Head of caudate nucleus (tissue), 42 donors: ENCODE data around the gene EXOC4.

Source experiments
- DNase-seq, 42 donors: peaks; one replicate each; pipeline versions ENCODE4 v3.0.0 to v3.0.0-alpha.2; 2020 to 2021; ENCODE audit warnings: mixed read lengths in 7 of 42
- intact Hi-C: fragments of 100-400 bp; cut with DNase I; formaldehyde crosslinking; loops from one replicate; pipeline ENCODE4 v1.15.0; 2022

Gene EXOC4

GRCh38 chr7:133395551-133395950 lies 142.7 kb downstream of the EXOC4 start:
- intact Hi-C loops: no loop called here

GRCh38 chr7:133398506-133398905 lies 145.6 kb downstream of the EXOC4 start:
- DNase-seq: no peak
- intact Hi-C loops: no loop called here

More at GRCh38 chr7:133395551-133395950, 142.7 kb downstream of the EXOC4 start:
- no peak for DNase-seq

GRCh38 chr7:133401225-133401624 lies 148.3 kb downstream of the EXOC4 start:
- intact Hi-C loops: no loop called here
- no peak for DNase-seq

- no peak for DNase-seq
- intact Hi-C loops: no loop called here
Observed at GRCh38 chr7:133408212-133408611, 155.3 kb downstream of the EXOC4 start.

GRCh38 chr7:133409421-133409820 lies 156.5 kb downstream of the EXOC4 start:
- no peak for DNase-seq
- intact Hi-C loops: no loop called here

DNA sequence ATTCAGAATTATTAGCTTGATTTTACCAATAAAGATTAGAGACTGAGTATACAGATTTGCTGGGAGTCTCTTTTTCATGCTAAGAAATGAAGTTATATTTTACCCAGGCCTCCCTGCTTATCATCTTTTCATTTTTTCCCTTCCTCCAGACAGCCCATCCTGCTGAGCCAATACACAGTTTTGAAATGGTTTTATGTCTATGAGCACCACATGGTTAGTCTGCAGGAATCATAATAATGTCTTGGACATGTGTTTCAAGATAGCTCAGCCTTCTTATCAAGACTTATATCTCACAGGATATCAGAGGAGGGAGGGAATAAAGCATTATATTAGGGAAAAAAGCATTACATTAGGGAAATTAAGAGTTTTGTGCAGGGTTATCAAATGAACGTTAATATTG lies 157.1 kb downstream of the EXOC4 start:
- no peak for DNase-seq
- intact Hi-C loops: no loop called here

DNA sequence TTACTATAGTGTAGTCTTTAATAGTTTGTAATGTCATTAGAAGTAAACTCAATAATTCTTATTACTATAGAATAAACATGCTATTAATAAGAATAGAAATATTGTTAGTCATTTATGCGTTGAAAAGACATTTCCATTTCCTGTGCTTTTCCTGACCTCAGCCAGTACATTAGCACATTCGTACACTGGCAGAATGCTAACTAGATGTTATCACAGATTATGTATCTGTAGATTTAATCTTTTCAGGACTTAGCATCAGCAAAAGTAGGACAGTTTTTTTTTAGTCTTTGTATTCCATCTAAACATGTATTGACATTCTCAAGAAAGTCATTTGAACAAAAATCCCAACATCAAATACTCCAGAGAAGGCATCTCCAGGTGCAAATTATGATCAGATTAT lies 158.5 kb downstream of the EXOC4 start:
- intact Hi-C loops: no loop called here
- no peak for DNase-seq

DNA sequence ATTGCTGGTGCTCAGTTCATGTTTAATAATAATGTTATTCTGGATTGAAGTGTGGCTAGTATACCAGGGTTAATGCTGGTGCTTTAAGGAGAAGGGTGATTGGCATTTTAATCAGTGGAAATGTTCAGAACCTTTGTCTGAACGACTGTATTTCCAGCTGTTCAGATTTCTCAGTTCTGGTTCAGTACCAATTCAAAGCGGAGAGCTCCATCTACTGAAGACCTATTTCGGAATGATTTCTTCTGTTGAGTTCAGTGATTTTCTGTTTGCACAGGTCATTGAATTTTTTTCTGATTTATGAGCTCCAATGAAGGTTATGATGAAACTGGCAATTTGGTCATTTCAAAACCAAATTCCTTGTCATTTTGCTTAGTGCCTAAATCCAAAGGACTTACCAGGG lies 160.1 kb downstream of the EXOC4 start:
- peak in 2 of 42 donors; percentile 15 to 16 for DNase-seq
- intact Hi-C loops: no loop called here

DNA sequence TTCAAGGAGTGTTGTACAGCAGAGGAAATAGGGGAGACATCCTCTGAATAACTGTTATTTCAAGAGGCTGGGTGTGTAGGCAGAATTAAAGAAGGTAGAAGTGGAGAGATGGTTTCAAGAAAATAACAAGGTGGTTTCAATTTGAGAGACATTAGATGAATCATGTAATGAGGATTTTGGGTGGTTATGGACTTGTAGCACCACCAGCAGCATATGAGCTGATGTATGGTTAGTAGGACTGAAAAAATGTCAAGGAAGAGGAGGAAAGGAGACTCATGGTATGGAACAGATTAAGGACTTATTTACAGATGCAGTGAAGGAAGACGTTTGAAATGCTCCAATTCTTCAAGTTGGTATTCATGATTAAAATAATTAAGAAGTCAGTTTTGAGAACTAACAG lies 166.2 kb downstream of the EXOC4 start:
- no peak for DNase-seq
- intact Hi-C loops: no loop called here

DNA sequence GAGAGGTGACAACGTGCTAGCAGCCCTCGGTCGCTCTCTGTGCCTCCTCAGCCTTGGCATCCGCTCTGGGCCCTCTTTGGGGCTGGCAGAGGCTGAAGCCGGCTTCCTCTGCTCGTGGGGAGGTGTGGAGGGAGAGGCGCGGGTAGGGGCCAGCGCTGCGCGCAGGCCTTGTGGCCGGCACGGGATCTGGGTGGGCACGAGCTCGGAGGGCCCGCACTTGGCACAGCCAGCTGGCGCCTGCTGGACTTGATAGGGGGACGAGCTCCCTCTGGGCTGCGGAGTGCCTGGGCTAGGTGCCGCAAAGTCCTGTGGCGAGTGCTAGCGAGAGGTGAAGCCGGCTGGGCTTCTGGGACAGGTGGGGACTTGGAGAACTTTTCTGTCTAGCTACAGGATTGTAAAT lies 170.7 kb downstream of the EXOC4 start:
- intact Hi-C loops: no loop called here
- DNase-seq: no peak

GRCh38 chr7:133428326-133428725 lies 175.4 kb downstream of the EXOC4 start:
- DNase-seq: no peak
- intact Hi-C loops: no loop called here

DNA sequence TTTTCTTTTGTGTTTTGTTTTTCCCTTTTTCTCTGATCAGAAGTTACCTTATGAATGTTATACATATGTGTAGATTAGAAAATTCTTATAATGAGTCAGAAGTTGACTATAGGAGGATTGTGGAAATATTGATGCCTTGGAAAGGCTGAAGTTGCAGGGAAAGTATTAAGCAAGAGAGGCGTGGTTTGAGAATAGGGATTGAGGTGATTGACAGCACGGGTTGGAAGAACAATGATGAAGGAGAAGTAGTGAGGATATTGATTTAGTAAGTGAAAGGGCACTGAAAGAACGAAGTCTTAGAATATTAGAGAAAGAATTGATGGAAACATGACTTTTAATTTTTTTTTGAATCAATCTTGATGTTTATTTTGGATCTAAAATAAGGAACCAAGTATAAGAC lies 176.0 kb downstream of the EXOC4 start:
- intact Hi-C loops: no loop called here
- DNase-seq: no peak

DNA sequence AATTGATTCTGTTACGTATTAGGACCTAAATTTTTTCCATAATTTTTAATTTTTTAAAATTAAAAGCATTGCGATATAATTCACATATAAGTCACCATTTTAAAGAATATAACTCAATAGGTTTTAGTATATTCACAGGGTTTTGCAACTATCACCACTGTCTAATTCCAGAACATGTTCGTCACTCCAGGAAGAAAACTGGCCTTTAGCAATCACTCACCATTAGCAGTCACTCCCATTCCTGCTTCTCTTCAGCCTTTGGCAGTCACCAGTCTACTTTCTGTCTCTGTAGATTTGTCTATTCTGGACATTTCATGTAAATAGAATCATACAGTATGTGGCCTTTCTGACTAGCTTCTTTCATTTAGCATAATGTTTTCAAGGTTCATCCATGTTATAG lies 176.5 kb downstream of the EXOC4 start:
- intact Hi-C loops: no loop called here
- no peak for DNase-seq

- intact Hi-C loops: no loop called here
- DNase-seq: no peak
Observed at GRCh38 chr7:133431134-133431724, 178.4 kb downstream of the EXOC4 start.

DNA sequence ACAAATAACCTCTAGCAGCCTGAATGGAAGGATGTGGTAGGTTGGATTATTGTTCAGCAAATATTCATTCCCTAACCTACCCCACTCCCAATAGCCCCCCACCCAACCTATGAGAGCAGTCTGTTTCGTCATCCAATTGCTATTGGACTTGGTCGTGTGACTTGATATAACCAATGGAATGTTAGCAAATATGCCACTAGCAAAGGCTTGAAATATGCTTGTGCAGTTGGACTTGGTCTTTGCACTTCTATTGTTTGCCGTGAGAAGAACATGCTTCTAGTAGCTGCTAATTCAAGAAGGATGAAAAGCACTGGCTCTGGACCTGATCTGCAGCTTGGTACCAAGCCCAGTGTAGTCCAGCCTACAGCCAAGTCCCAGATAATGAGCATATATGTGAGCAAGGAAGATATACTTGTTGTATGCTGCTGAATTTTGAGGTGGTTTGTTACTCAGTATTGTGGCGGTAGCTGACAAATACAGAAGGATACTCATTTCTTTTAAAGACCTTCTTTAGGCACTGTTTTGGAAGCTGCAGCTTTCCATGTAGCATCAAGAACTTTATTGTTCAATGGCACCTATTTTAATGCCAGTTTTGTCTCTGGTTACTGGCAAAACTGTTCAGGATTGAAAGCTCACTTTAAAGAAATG lies 180.4 kb downstream of the EXOC4 start:
- DNase-seq: no peak
- intact Hi-C loops: no loop called here

GRCh38 chr7:133434246-133434865 lies 181.5 kb downstream of the EXOC4 start:
- peak in 7 of 42 donors; percentile 2 to 41 (median 15) for DNase-seq
- intact Hi-C loops: no loop called here

DNA sequence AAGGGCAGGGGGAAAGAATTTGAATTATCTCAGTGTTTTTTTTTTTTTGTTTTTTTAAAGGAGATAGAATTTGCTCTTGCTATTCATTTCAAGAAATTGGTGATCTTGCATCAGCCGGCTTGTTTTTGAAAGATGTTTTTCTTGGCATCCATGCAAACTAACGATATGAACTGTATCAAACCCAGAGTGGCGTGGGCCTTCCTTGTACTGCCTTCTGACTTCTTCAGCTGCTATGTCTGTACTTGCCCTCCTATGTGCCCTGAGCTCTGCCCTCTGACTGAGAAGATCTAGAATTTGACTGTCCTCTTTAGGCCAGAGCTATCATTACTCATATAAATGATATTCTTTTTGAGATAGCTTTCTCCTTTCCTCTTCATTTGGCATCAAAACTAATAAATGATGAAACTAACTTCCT lies 183.1 kb downstream of the EXOC4 start:
- intact Hi-C loops: no loop called here

DNA sequence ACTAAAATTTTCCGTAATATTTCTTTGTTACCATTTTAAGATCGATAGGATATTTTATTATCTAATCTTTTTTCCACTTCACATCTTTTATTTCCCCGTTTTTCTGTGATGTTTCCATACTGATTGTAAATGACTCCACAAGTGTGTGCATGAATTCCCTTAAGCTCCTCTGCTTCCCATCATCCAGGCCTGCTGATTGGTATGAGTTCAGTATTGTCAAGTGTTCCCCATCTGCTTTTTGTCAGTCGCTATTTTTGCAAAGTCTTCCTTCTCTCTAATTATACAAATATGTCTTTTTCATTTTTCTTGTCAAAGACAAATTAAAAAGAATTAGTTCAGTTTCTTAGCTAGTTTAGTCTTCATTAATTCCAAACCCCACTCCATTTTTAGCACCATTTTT lies 184.7 kb downstream of the EXOC4 start:
- intact Hi-C loops: no loop called here

More for the DNA sequence above, 183.1 kb downstream of the EXOC4 start:
- no peak for DNase-seq

DNA sequence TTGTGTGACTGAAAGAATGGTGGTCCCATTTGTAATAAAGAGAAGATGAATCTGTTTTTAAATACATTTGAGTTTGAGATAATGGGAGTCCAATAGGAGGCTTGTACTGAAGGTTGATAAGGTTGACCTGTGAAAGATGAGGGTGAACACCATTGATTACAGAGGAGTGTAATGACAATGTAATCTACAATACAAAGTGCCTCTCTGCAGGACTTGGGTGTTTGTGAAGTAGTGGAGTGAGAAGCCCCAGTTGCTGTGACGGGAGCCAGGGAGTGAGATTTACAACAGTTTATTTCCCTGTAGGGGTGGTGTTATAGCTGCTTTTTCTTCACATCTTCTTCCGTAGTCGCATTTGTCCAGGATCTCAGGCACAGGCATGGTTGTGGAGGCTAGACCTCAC lies 189.9 kb downstream of the EXOC4 start:
- intact Hi-C loops: no loop called here
- no peak for DNase-seq

More for the DNA sequence above, 184.7 kb downstream of the EXOC4 start:
- DNase-seq: no peak

GRCh38 chr7:133445617-133446016 lies 192.7 kb downstream of the EXOC4 start:
- intact Hi-C loops: no loop called here
- DNase-seq: no peak

DNA sequence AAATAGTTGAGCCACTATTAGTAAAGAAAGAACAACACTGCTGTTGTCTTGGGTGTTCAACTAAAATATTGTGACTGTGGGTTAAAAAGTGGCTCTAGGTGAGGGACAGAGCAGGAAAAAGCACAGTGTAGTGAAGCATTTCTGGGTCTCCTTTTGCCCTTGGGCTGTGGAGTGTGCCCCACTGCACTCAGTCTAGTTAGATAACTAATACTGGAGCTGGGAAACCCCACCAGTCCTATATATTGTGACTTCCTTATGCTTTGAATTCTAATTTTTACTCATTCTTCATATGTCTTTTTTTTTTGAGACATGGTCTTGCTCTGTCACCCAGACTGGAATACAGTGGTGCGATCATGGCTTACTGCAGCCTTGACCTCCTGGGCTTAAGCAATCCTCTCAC lies 195.1 kb downstream of the EXOC4 start:
- intact Hi-C loops: no loop called here
- no peak for DNase-seq
